Sigmoid colon (tissue), 7 donors: ENCODE results near the gene KLHL30. TPM values are rescaled to one million over a fixed set of nuclear protein-coding genes. Genes with fewer than 3 reads are reported as not detected.

Experiments used
- DNase-seq: peaks from one replicate; pipeline ENCODE4 v3.0.0-alpha.2; 2019
- H3K27ac ChIP-seq, 4 donors: fragments of 200-600 bp; sonication (generic); one replicate each; pipeline ENCODE4 v1.5.1; 2016 to 2019; ENCODE audit warnings: mild to moderate bottlenecking in 1 of 4
- H3K27me3 ChIP-seq, 3 donors: fragments of 200-600 bp; sonication (generic); one replicate each; pipeline ENCODE4 v1.5.1; 2019; ENCODE audit warnings: mild to moderate bottlenecking in 1 of 3
- H3K36me3 ChIP-seq, 4 donors: fragments of 200-600 bp; sonication (generic); one replicate each; pipeline ENCODE4 v1.5.1; 2016 to 2019
- H3K4me1 ChIP-seq, 4 donors: fragments of 200-600 bp; sonication (generic); one replicate each; pipeline ENCODE4 v1.5.1; 2017 to 2019
- H3K4me3 ChIP-seq, 4 donors: fragments of 200-600 bp; sonication (generic); one replicate each; pipeline ENCODE4 v1.5.1; 2017 to 2019; ENCODE audit warnings: mild to moderate bottlenecking in 2 of 4, moderate library complexity in 1 of 4
- H3K9me3 ChIP-seq, 4 donors: fragments of 200-600 bp in 3 of 4; sonication (generic) in 3 of 4; one replicate each; pipeline versions ENCODE4 v1.5.1 to v1.6.1; 2013 to 2019
- EP300 ChIP-seq, 4 donors: sonication (generic); formaldehyde crosslinking; IDR thresholded peaks; one replicate each; pipeline ENCODE4 v1.6.1; 2017; ENCODE audit warnings: antibody characterized with exemption in 4 of 4
- POLR2A ChIP-seq, 2 donors: fragments of 450-650 bp; IDR thresholded peaks; one replicate each; pipeline ENCODE4 v1.6.1; 2016; ENCODE audit warnings: antibody characterized with exemption in 2 of 2, mild to moderate bottlenecking in 2 of 2, moderate library complexity in 2 of 2
- POLR2AphosphoS5 ChIP-seq, 4 donors: sonication (generic); formaldehyde crosslinking; IDR thresholded peaks; one replicate each; pipeline ENCODE4 v1.6.1; 2017; ENCODE audit warnings: antibody characterized with exemption in 4 of 4
- WGBS, 2 donors: extraction: QIAGEN DNeasy Blood & Tissue Kit; methylation state at CpG; one replicate each; pipeline ENCODE4 v1.1.7; 2013; 5-methylcytosine and 5-hydroxymethylcytosine counted together
- intact Hi-C: fragments of 100-400 bp; cut with DNase I; formaldehyde crosslinking; loops from one replicate; pipeline ENCODE4 v1.15.1; 2023
- polyA plus RNA-seq, 3 donors: library from polyadenylated mRNA; stranded (reverse); fragments of 200-250 nt; gene quantifications; one replicate each; pipeline ENCODE4 v1.2.3, GENCODE V29; 2013
- total RNA-seq, 4 donors: library from RNA; depleted of rRNA; stranded (reverse); fragments of >200 nt; gene quantifications; one replicate each; pipeline ENCODE4 v1.1.0, GENCODE V29; 2016
- TF ChIP-seq, protein P1 (sequence below), 4 experiments: fragments of 450-650 bp in 3 of 4; fragments of 200-600 bp in 1 of 4; IDR thresholded peaks; one replicate each; pipeline ENCODE4 v1.5.1; 2016 to 2019; ENCODE audit warnings: antibody characterized with exemption in 4 of 4, mild to moderate bottlenecking in 3 of 4, moderate library complexity in 2 of 4
- donor health status: healthy with polysubstance abuse.
- donor health status: Bipolar disorder and iron deficiency.
- donor health status: healthy.

Gene KLHL30
- total and polyA plus RNA-seq, 7 donors: 0.19 to 3.6 (median 0.71) TPM; not detected in 2

DNA sequence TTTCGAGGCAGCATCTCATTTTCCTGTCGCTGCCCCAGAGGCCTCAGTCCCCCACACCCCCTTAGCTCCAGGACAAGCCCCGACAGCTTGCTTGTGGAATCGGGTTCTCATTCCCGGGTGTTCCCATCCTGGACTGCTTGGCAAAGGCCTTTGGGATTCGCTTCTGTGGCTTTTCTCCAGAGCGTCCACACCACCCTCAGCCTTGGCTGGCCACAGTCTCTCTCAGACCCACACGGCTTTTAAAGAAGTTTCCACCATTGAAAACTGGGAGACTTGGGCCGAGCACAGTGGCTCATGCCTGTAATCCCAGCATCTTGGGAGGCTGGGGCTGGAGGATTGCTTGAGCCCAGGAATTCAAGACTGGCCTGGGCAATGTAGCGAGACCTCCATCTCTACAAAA lies 35.6 kb upstream of the KLHL30 start:
- Histone ChIP-seq H3K4me1 (no peaks in the 10 kb centered on the region), H3K4me3 (no peak overlapping the region), H3K27me3 (no peaks in the 10 kb centered on the region), H3K27ac (no peak overlapping the region), H3K36me3 (no peaks in the 10 kb centered on the region), H3K9me3 (no peaks in the 10 kb centered on the region)
- TF ChIP-seq, protein P1, sequence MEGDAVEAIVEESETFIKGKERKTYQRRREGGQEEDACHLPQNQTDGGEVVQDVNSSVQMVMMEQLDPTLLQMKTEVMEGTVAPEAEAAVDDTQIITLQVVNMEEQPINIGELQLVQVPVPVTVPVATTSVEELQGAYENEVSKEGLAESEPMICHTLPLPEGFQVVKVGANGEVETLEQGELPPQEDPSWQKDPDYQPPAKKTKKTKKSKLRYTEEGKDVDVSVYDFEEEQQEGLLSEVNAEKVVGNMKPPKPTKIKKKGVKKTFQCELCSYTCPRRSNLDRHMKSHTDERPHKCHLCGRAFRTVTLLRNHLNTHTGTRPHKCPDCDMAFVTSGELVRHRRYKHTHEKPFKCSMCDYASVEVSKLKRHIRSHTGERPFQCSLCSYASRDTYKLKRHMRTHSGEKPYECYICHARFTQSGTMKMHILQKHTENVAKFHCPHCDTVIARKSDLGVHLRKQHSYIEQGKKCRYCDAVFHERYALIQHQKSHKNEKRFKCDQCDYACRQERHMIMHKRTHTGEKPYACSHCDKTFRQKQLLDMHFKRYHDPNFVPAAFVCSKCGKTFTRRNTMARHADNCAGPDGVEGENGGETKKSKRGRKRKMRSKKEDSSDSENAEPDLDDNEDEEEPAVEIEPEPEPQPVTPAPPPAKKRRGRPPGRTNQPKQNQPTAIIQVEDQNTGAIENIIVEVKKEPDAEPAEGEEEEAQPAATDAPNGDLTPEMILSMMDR (IDR thresholded peaks at IDR 0.05): no peak
- no peak for TF ChIP-seq POLR2AphosphoS5 (IDR thresholded peaks at IDR 0.05)
- no peak for TF ChIP-seq EP300 (IDR thresholded peaks at IDR 0.05)
- TF ChIP-seq POLR2A (IDR thresholded peaks at IDR 0.05): no peak
- intact Hi-C loops: no loop called here
- no peak for DNase-seq
- 84 to 88% methylated on average over 10 of the region's 10 CpGs for WGBS, 2 donors

DNA sequence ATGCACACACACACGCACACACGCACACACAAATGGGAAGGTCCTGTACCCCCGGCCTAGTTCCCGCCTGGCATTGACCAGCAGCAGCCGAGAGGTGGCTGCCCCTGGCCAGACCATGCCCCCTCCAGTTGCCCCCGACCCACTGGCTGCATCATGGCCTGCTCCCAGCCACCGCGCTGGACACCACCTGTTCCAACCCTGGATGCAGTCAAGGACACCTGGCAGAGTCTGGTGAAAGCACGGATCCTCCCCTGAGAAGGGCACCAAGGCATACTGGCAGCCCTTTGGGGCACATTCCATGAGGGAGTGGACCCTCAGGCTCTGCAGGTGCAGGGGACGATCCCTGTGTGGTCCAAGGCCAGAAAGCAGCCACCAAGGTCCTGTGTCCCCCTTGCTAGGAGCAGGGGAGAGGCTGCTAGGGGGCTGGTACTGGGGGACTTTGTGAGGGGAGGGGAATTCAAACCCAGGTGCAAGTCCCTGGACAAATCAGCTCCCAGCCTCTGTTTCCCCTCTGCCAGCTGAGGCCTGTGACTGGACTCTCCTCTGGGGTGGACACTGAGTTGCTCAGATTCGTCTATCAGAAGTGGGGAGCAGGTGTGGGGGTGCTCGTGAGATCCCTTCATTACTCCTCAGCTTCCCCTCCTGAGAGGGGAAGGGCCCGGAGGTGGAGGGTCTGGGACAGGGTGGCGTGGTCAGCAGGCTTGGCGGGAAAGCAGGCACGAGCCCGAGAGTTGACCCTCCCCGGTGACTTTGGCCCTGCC lies 34.8 kb upstream of the KLHL30 start:
- no peaks in the 10 kb centered on the region for H3K27me3 ChIP-seq
- H3K4me3 ChIP-seq: no peak overlapping the region
- no peak overlapping the region for H3K27ac ChIP-seq
- H3K36me3 ChIP-seq: no peaks in the 10 kb centered on the region
- H3K4me1 ChIP-seq: peaks cover 0 to 2% (median 0%) of the 10 kb centered on the region in 4 donors
- TF ChIP-seq, protein P1 (IDR thresholded peaks at IDR 0.05): no peak
- TF ChIP-seq EP300 (IDR thresholded peaks at IDR 0.05) (no peak), POLR2AphosphoS5 (IDR thresholded peaks at IDR 0.05) (no peak), POLR2A (IDR thresholded peaks at IDR 0.05) (no peak)
- H3K9me3 ChIP-seq: no peaks in the 10 kb centered on the region
- 91 to 93% methylated on average over 18 of the region's 18 CpGs for WGBS, 2 donors
- intact Hi-C loops: no loop called here
- no peak for DNase-seq

DNA sequence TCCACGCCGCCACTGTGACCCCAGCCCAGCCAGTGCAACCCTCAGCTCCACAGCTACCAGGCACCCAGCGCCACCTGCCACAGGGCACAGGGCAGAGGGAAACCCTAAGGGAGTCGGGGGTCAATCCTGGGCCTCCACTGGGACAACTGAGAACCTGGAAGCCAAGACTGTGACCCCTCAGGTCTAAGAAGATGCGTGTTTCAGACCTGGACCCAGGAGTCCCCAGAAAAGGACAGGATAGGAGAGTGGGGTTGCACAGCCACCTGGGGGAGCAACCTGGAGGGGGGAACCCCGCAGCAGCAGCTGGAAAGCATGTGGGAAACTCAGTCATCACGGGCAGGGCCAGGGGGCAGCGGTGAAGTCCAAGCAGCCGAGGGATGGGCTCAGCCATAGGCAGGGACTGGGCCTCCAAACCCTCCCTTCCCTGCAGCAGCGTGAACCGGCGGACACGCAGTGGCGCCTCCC lies 34.2 kb upstream of the KLHL30 start:
- DNase-seq: peak; percentile 56
- no peaks in the 10 kb centered on the region for H3K36me3 ChIP-seq
- 89 to 91% methylated on average over 14 of the region's 14 CpGs for WGBS, 2 donors
- intact Hi-C loops: no loop called here
- no peaks in the 10 kb centered on the region for H3K27me3 ChIP-seq
- H3K9me3 ChIP-seq: no peaks in the 10 kb centered on the region
- TF ChIP-seq EP300 (IDR thresholded peaks at IDR 0.05): no peak
- no peak for TF ChIP-seq POLR2A (IDR thresholded peaks at IDR 0.05)
- TF ChIP-seq, protein P1 (IDR thresholded peaks at IDR 0.05): no peak
- TF ChIP-seq POLR2AphosphoS5 (IDR thresholded peaks at IDR 0.05): no peak
- no peak overlapping the region for H3K4me3 ChIP-seq
- H3K4me1 ChIP-seq: peaks cover 0 to 7% (median 0%) of the 10 kb centered on the region in 4 donors
- H3K27ac ChIP-seq: no peak overlapping the region

DNA sequence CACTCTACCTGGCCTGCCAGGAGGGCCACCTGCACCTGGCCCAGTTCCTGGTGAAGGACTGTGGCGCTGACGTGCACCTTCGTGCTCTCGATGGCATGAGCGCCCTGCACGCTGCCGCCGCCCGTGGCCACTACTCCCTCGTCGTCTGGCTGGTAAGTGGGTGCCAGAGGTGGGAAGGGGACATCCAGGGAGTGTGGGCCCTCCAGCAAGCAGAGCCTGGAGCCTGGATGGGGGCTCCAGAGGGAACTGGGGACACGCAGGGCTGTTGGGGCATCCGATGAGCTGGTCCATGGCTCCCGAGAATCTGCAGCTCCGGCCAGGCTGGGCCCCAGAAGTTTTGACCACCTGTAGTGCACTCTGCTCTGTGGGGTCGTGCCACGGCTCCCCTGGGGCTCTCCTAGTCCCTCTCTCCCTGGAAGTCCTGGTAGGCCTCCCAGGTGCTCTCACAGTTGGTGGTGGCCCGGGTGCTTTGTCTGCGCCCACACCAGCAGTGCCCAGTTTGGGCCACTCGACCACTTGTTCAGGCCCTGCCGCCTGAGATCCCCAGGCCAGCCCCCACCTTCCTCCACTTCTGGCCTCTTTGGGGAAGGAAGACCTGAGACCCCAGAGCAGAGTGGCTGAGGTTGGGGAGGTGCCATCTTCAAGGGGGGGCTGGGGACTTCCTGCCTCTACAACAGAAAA lies 33.6 kb upstream of the KLHL30 start:
- H3K4me3 ChIP-seq: no peak overlapping the region
- TF ChIP-seq POLR2A (IDR thresholded peaks at IDR 0.05) (no peak), EP300 (IDR thresholded peaks at IDR 0.05) (no peak), POLR2AphosphoS5 (IDR thresholded peaks at IDR 0.05) (no peak)
- TF ChIP-seq, protein P1 (IDR thresholded peaks at IDR 0.05): no peak
- no peaks in the 10 kb centered on the region for H3K36me3 ChIP-seq
- no peaks in the 10 kb centered on the region for H3K27me3 ChIP-seq
- peak; percentile 59 for DNase-seq
- H3K9me3 ChIP-seq: no peaks in the 10 kb centered on the region
- no peak overlapping the region for H3K27ac ChIP-seq
- peaks cover 0 to 7% (median 0%) of the 10 kb centered on the region in 4 donors for H3K4me1 ChIP-seq
- WGBS, 2 donors: 92% methylated on average over 21 of the region's 21 CpGs
- intact Hi-C loops: no loop called here
